Astrocyte (in vitro differentiated cells and primary cell): ENCODE data around the gene C6orf15. TPM values are rescaled to one million over a fixed set of nuclear protein-coding genes. Genes with fewer than 3 reads are reported as not detected.

ENCODE experiments used
- DNase-seq: peaks from one replicate; pipeline ENCODE4 v3.0.0-alpha.2; 2010; ENCODE audit warnings: low read depth
- FAIRE-seq: peaks from 2 replicates; lab custom pipeline; 2011; peaks lifted over from hg19 to GRCh38; lab: Jason Lieb, UNC
- H2AFZ ChIP-seq: 2 replicates; pipeline ENCODE4 v1.6.0; 2012; ENCODE audit warnings: low read depth, low read length, inconsistent platforms
- H3K27ac ChIP-seq: 2 replicates; pipeline ENCODE4 v1.5.1; 2011; ENCODE audit warnings: low read depth, low read length, inconsistent platforms
- H3K27me3 ChIP-seq: 2 replicates; pipeline ENCODE4 v1.6.0; 2011; ENCODE audit warnings: low read length, inconsistent platforms; ENCODE audit not compliant: insufficient read depth
- H3K36me3 ChIP-seq: 2 replicates; pipeline ENCODE4 v1.5.1; 2011; ENCODE audit warnings: low read length, inconsistent platforms; ENCODE audit not compliant: insufficient read depth
- H3K4me1 ChIP-seq: 2 replicates; pipeline ENCODE4 v1.5.1; 2011; ENCODE audit warnings: low read length, inconsistent platforms; ENCODE audit not compliant: insufficient read depth
- H3K4me2 ChIP-seq: 2 replicates; pipeline ENCODE4 v1.6.0; 2012; ENCODE audit warnings: low read length, inconsistent platforms
- H3K4me3 ChIP-seq: 2 replicates; pipeline ENCODE4 v1.5.1; 2011; ENCODE audit warnings: low read depth, mild to moderate bottlenecking, low read length, inconsistent platforms; ENCODE audit not compliant: insufficient read depth
- H3K79me2 ChIP-seq: 2 replicates; pipeline ENCODE4 v1.6.0; 2012; ENCODE audit warnings: mild to moderate bottlenecking, low read length, inconsistent platforms; ENCODE audit not compliant: insufficient read depth
- H3K9ac ChIP-seq: 2 replicates; pipeline ENCODE4 v1.6.0; 2012; ENCODE audit warnings: mild to moderate bottlenecking, low read length, inconsistent platforms
- H3K9me3 ChIP-seq: 2 replicates; pipeline ENCODE4 v1.5.1; 2012; ENCODE audit warnings: low read depth, mild to moderate bottlenecking, low read length, inconsistent platforms; ENCODE audit not compliant: insufficient read depth
- H4K20me1 ChIP-seq: 2 replicates; pipeline ENCODE4 v1.6.0; 2012; ENCODE audit warnings: low read length, inconsistent platforms; ENCODE audit not compliant: insufficient read depth
- H3K27ac Mint-ChIP-seq: one replicate; pipeline ENCODE4 v1.8.0; 2021; ENCODE audit warnings: mild to moderate bottlenecking, mixed read lengths; ENCODE audit not compliant: unreplicated experiment
- H3K27me3 Mint-ChIP-seq: one replicate; pipeline ENCODE4 v1.8.0; 2021; ENCODE audit warnings: low read depth, mixed read lengths; ENCODE audit not compliant: unreplicated experiment
- H3K36me3 Mint-ChIP-seq: one replicate; pipeline ENCODE4 v1.8.0; 2021; ENCODE audit warnings: low read depth, mixed read lengths; ENCODE audit not compliant: unreplicated experiment
- H3K4me1 Mint-ChIP-seq: one replicate; pipeline ENCODE4 v1.8.0; 2021; ENCODE audit warnings: low read depth, mixed read lengths; ENCODE audit not compliant: unreplicated experiment
- H3K4me3 Mint-ChIP-seq: one replicate; pipeline ENCODE4 v1.8.0; 2021; ENCODE audit warnings: mild to moderate bottlenecking, moderate library complexity, mixed read lengths; ENCODE audit not compliant: unreplicated experiment
- H3K9me3 Mint-ChIP-seq: one replicate; pipeline ENCODE4 v1.8.0; 2021; ENCODE audit warnings: mild to moderate bottlenecking, mixed read lengths; ENCODE audit not compliant: unreplicated experiment
- EZH2 ChIP-seq: IDR thresholded peaks from 2 replicates; pipeline ENCODE4 v1.6.1; 2012; ENCODE audit warnings: mild to moderate bottlenecking, low read length, inconsistent platforms; ENCODE audit not compliant: insufficient read depth
- total RNA-seq: library from RNA; stranded (reverse); gene quantifications from 2 replicates; pipeline ENCODE4 v1.2.1, GENCODE V29; 2021
- TF ChIP-seq, protein P1 (sequence below): IDR thresholded peaks from 2 replicates; pipeline ENCODE4 v1.5.1; 2011; ENCODE audit warnings: low read depth, mild to moderate bottlenecking, inconsistent platforms, low read length, moderate library complexity; ENCODE audit not compliant: insufficient read depth

Gene C6orf15
- total RNA-seq, 1 donor from 2014 or later, result 6.4 TPM

DNA sequence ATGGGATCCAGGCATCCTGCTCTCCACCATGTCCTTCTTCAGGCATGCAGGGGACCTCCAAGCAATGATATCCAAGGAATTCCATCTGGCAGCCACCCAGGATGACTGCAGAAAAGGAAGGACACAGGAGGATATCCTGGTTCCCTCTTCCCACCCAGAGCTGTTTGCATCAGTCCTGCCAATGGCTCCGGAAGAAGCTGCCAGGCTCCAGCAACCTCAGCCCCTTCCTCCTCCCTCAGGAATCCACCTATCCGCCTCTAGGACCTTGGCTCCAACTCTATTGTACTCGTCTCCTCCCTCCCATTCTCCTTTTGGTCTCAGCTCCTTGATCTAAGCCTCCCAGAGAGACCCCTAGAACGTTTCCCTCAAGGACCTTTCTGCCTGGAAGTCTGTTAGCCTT is 27.2 kb upstream of the C6orf15 start:
- FAIRE-seq (no peak), DNase-seq (peak; percentile 27)
- Histone ChIP-seq H3K9ac (no peak overlapping the region), H3K4me3 (no peak overlapping the region), H2AFZ (peak overlapping the region; percentile 38), H3K4me2 (peak overlapping the region; percentile 37), H3K27me3 (no peaks in the 10 kb centered on the region), H4K20me1 (no peaks in the 10 kb centered on the region), H3K79me2 (no peaks in the 10 kb centered on the region), H3K27ac (no peak overlapping the region), H3K9me3 (no peaks in the 10 kb centered on the region), H3K4me1 (peaks cover 10% of the 10 kb centered on the region), H3K36me3 (no peaks in the 10 kb centered on the region)
- peaks cover 26% of the 10 kb centered on the region for H3K4me1 Mint-ChIP-seq
- no peaks in the 10 kb centered on the region for H3K9me3 Mint-ChIP-seq
- H3K36me3 Mint-ChIP-seq, result peaks cover 2% of the 10 kb centered on the region
- no peaks in the 10 kb centered on the region for H3K27me3 Mint-ChIP-seq
- TF ChIP-seq EZH2, result no peak
- TF ChIP-seq, protein P1, sequence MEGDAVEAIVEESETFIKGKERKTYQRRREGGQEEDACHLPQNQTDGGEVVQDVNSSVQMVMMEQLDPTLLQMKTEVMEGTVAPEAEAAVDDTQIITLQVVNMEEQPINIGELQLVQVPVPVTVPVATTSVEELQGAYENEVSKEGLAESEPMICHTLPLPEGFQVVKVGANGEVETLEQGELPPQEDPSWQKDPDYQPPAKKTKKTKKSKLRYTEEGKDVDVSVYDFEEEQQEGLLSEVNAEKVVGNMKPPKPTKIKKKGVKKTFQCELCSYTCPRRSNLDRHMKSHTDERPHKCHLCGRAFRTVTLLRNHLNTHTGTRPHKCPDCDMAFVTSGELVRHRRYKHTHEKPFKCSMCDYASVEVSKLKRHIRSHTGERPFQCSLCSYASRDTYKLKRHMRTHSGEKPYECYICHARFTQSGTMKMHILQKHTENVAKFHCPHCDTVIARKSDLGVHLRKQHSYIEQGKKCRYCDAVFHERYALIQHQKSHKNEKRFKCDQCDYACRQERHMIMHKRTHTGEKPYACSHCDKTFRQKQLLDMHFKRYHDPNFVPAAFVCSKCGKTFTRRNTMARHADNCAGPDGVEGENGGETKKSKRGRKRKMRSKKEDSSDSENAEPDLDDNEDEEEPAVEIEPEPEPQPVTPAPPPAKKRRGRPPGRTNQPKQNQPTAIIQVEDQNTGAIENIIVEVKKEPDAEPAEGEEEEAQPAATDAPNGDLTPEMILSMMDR, result no peak
- H3K4me3 Mint-ChIP-seq, result no peak overlapping the region
- no peak overlapping the region for H3K27ac Mint-ChIP-seq

DNA sequence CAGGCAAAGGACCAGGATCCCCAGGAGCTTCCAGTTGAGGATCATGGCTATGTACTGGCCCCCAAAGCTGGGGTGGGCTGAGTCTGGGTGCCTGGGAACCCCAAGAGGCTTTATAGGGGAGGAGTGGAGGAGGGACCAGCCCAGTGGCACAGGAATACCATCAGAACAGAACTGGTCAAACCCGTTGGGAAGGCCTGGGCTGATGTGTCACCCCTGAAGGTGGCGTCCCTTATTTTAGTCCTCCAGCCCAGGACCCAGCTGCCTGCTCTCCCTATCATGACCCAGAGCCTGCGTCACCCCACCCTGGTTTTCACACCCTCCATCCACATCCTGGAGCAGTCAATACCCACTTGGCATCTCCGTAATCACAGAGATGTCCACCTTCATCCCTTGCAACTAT is 26.6 kb upstream of the C6orf15 start, which contains the start of gene PSORS1C2:
Gene PSORS1C2 (minus strand): TSS at position 85 of the 400 bp plus-strand sequence. CDS start 40 bp downstream, at position 45.
- TF ChIP-seq, protein P1, result no peak
- TF ChIP-seq EZH2, result no peak
- Histone ChIP-seq H3K36me3 (no peaks in the 10 kb centered on the region), H3K9ac (no peak within 1 kb of the TSS), H3K27me3 (no peaks in the 10 kb centered on the region), H2AFZ (peak within 1 kb of the TSS; percentile 38), H3K4me3 (no peak within 1 kb of the TSS), H3K9me3 (no peaks in the 10 kb centered on the region), H3K79me2 (no peaks in the 10 kb centered on the region), H3K4me1 (peaks cover 10% of the 10 kb centered on the region), H4K20me1 (no peaks in the 10 kb centered on the region), H3K27ac (no peak within 1 kb of the TSS), H3K4me2 (peak within 1 kb of the TSS; percentile 37)
- Mint-ChIP-seq H3K4me3 (no peak within 1 kb of the TSS), H3K36me3 (peaks cover 2% of the 10 kb centered on the region), H3K4me1 (peaks cover 26% of the 10 kb centered on the region), H3K9me3 (no peaks in the 10 kb centered on the region), H3K27me3 (no peaks in the 10 kb centered on the region), H3K27ac (no peak within 1 kb of the TSS)
- FAIRE-seq (no peak), DNase-seq (no peak)

DNA sequence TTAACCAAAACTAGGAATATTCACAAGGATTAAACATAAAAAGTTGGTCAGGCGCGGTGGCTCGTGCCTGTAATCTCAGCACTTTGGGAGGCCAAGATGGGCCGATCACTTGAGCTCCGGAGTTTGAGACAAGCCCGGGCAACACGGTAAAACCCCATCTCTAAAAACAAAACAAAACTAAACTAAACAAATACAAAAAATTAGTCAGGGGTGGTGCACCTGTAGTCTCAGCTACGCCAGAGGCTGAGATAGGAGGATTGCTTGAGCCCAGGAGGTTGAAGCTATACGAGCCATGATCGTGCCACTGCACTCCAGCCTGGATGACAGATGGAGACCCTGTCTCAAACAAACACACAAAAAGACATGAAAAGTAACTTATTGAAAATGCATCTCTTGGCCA is 23.3 kb upstream of the C6orf15 start:
- Histone ChIP-seq H2AFZ (no peak overlapping the region), H3K4me1 (no peaks in the 10 kb centered on the region), H3K4me3 (no peak overlapping the region), H3K9ac (no peak overlapping the region), H3K27me3 (no peaks in the 10 kb centered on the region), H4K20me1 (no peaks in the 10 kb centered on the region), H3K36me3 (no peaks in the 10 kb centered on the region), H3K79me2 (no peaks in the 10 kb centered on the region), H3K9me3 (no peaks in the 10 kb centered on the region), H3K4me2 (no peak overlapping the region), H3K27ac (no peak overlapping the region)
- Mint-ChIP-seq H3K27me3 (no peaks in the 10 kb centered on the region), H3K27ac (no peak overlapping the region), H3K4me3 (peak overlapping the region; percentile 14), H3K4me1 (peaks cover 7% of the 10 kb centered on the region), H3K36me3 (peaks cover 2% of the 10 kb centered on the region), H3K9me3 (no peaks in the 10 kb centered on the region)
- DNase-seq (no peak), FAIRE-seq (no peak)
- no peak for TF ChIP-seq EZH2
- TF ChIP-seq, protein P1, result no peak
